GM23248 (cell line): ENCODE measurements around the gene AAGAB. TPM values are rescaled to one million over a fixed set of nuclear protein-coding genes. Genes with fewer than 3 reads are reported as not detected.

Experiments used
- DNase-seq: peaks from one replicate; pipeline ENCODE4 v3.0.0-alpha.2; 2015
- H2AFZ ChIP-seq: fragments of 200-600 bp; sonication (generic); 2 replicates; pipeline ENCODE4 v1.6.1; 2016; ENCODE audit warnings: antibody characterized with exemption
- H3F3A ChIP-seq: fragments of 200-600 bp; sonication (generic); 2 replicates; pipeline ENCODE4 v1.6.1; 2016; ENCODE audit warnings: mild to moderate bottlenecking, antibody characterized with exemption, mixed run types; ENCODE audit not compliant: insufficient read depth
- H3K27ac ChIP-seq: fragments of 200-600 bp; sonication (generic); 2 replicates; pipeline ENCODE4 v1.5.1; 2016; ENCODE audit warnings: mild to moderate bottlenecking
- H3K27me3 ChIP-seq: fragments of 200-600 bp; sonication (generic); replicated peaks from 2 replicates; pipeline ENCODE4 v1.6.1; 2016; ENCODE audit warnings: mild to moderate bottlenecking; ENCODE audit not compliant: insufficient read depth
- H3K36me3 ChIP-seq: fragments of 200-600 bp; sonication (generic); 2 replicates; pipeline ENCODE4 v1.6.1; 2016; ENCODE audit warnings: low read depth, mild to moderate bottlenecking
- H3K4me1 ChIP-seq: fragments of 200-600 bp; sonication (generic); 2 replicates; pipeline ENCODE4 v1.6.1; 2016; ENCODE audit warnings: mild to moderate bottlenecking; ENCODE audit not compliant: insufficient read depth
- H3K4me2 ChIP-seq: fragments of 200-600 bp; sonication (generic); one replicate; pipeline ENCODE4 v1.6.1; 2016; ENCODE audit warnings: mild to moderate bottlenecking; ENCODE audit not compliant: unreplicated experiment
- H3K4me3 ChIP-seq: fragments of 200-600 bp; sonication (generic); 2 replicates; pipeline ENCODE4 v1.5.1; 2016; ENCODE audit warnings: mild to moderate bottlenecking
- H3K79me2 ChIP-seq: fragments of 200-600 bp; sonication (generic); 2 replicates; pipeline ENCODE4 v1.6.1; 2016; ENCODE audit warnings: mild to moderate bottlenecking; ENCODE audit not compliant: insufficient read depth
- H3K9ac ChIP-seq: fragments of 200-600 bp; sonication (generic); 2 replicates; pipeline ENCODE4 v1.6.1; 2016; ENCODE audit warnings: mild to moderate bottlenecking
- H3K9me2 ChIP-seq: fragments of 200-600 bp; sonication (generic); 2 replicates; pipeline ENCODE4 v1.6.1; 2016; ENCODE audit warnings: mixed run types, mild to moderate bottlenecking, moderate library complexity; ENCODE audit not compliant: insufficient read depth
- H3K9me3 ChIP-seq: fragments of 200-600 bp; sonication (generic); one replicate; pipeline ENCODE4 v1.6.1; 2017; ENCODE audit warnings: low read depth
- H4K20me1 ChIP-seq: fragments of 200-600 bp; sonication (generic); 2 replicates; pipeline ENCODE4 v1.6.0; 2016; ENCODE audit not compliant: insufficient read depth
- EZH2 ChIP-seq: fragments of 200-600 bp; sonication (generic); IDR thresholded peaks from 2 replicates; pipeline ENCODE4 v1.6.1; 2018; ENCODE audit warnings: antibody characterized with exemption, mild to moderate bottlenecking; ENCODE audit not compliant: insufficient read depth, poor library complexity, severe bottlenecking
- EZH2phosphoT487 ChIP-seq: fragments of 200-600 bp; sonication (generic); IDR thresholded peaks from 2 replicates; pipeline ENCODE4 v1.6.1; 2018; ENCODE audit warnings: antibody characterized with exemption, moderate library complexity, mild to moderate bottlenecking, low read depth; ENCODE audit not compliant: insufficient read depth
- WGBS, 2 experiments: methylation state at CpG; one replicate each; pipeline ENCODE4 v1.1.6; 2015 to 2017; ENCODE audit warnings: low lambda C conversion rate in 2 of 2, low coverage in 1 of 2; ENCODE audit errors: missing lambda C conversion rate in 2 of 2; 5-methylcytosine and 5-hydroxymethylcytosine counted together
- in situ Hi-C: fragments of 300-500 bp; cut with MboI; formaldehyde crosslinking; loops from 2 replicates; pipeline ENCODE4 v1.15.0; 2020
- polyA plus RNA-seq: library from polyadenylated mRNA; unstranded; fragments of >200 nt; fragmentation: Nextera tagmentation; extraction: Ambion mirVana; gene quantifications from 2 replicates; pipeline ENCODE4 v1.2.1, GENCODE V29; 2016
- total RNA-seq: library from RNA; depleted of rRNA; stranded (reverse); fragments of >200 nt; shearing (Covaris generic); gene quantifications from 2 replicates; pipeline ENCODE4 v1.2.3, GENCODE V29; 2014

AAGAB gene
- total and polyA plus RNA-seq, 2 experiments from 2014 or later: 40.9 to 43.3 TPM

DNA sequence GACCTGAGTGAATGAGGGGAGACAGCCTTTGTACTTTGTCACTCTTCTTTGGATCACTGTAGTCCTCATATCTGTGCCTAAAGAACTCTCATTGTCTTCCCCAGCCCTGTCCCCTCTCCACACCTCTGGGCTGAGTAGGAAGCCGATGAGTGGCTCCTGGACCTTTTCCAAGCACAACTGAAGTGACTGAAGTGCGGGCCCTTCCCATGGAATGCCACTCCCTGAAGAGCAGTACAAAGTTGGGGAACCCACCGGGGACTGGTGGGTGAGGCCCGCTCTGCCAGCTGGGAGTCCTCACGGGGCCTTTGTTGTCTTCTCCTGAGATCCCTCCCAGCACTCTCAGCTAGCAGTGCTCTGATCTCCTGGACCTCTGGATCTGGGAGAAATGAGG lies 90.1 kb downstream of the AAGAB start:
- TF ChIP-seq EZH2 (no peak), EZH2phosphoT487 (no peak)
- H3K27ac ChIP-seq: no peak overlapping the region

GRCh38 chr15:67163180-67163579 lies 91.3 kb downstream of the AAGAB start:
- 91 to 95% methylated on average over 6 of the region's 6 CpGs for WGBS, 2 experiments
- Histone ChIP-seq H3K36me3 (peaks cover 19% of the 10 kb centered on the region; the same call in 1 of the 2 replicates), H3K79me2 (peaks cover 97% of the 10 kb centered on the region), H3K9me2 (no peaks in the 10 kb centered on the region), H2AFZ (no peak overlapping the region), H3K27ac (no peak overlapping the region), H3K4me1 (no peaks in the 10 kb centered on the region), H3K9me3 (no peaks in the 10 kb centered on the region), H3K27me3 (no peaks in the 10 kb centered on the region), H3F3A (peaks cover 9% of the 10 kb centered on the region; the same call in 1 of the 2 replicates), H4K20me1 (0 out of 2 replicates have a peak, but pooled peaks cover 2% of the 10 kb centered on the region), H3K9ac (no peak overlapping the region), H3K4me2 (no peak overlapping the region), H3K4me3 (no peak overlapping the region)
- no peak for DNase-seq
- no peak for TF ChIP-seq EZH2
- in situ Hi-C loops: no loop called here

More for the DNA sequence above, 90.1 kb downstream of the AAGAB start:
- WGBS, 2 experiments: 57 to 66% methylated on average over 5 of the region's 5 CpGs
- H3K9ac ChIP-seq: no peak overlapping the region
- H2AFZ ChIP-seq: no peak overlapping the region
- no peak for DNase-seq
- peaks cover 6% of the 10 kb centered on the region; the same call in 1 of the 2 replicates for H3F3A ChIP-seq
- no peak overlapping the region for H3K4me3 ChIP-seq
- H4K20me1 ChIP-seq: 0 out of 2 replicates have a peak, but pooled peaks cover 2% of the 10 kb centered on the region
- in situ Hi-C loops: no loop called here
- no peaks in the 10 kb centered on the region for H3K4me1 ChIP-seq
- H3K4me2 ChIP-seq: no peak overlapping the region
- H3K79me2 ChIP-seq: peaks cover 85% of the 10 kb centered on the region
- no peaks in the 10 kb centered on the region for H3K27me3 ChIP-seq
- peaks cover 29% of the 10 kb centered on the region; the same call in 1 of the 2 replicates for H3K36me3 ChIP-seq
- no peaks in the 10 kb centered on the region for H3K9me3 ChIP-seq
- H3K9me2 ChIP-seq: no peaks in the 10 kb centered on the region

DNA sequence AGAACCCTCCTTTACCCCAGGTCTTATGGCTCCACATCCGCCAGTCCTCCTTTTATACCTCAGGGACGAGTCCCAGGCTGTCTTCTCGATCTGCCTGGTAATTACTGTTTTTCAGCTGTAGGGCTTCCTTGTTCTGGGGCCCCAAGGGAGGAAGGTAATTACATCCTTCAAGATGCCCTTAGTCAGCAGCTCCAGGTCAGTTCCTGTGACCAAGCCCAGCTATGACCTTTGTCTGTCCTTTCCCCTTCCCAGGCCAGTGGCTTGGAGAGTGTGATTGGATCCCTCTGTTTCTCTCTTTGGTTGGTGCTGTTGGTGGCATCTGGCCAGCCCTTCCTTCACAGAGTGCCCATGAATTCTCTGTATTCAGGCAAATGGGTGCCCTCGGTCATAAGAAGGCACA lies 92.6 kb downstream of the AAGAB start:
- peaks cover 6% of the 10 kb centered on the region; the same call in 1 of the 2 replicates for H3K36me3 ChIP-seq
- peaks cover 9% of the 10 kb centered on the region; the same call in 1 of the 2 replicates for H3F3A ChIP-seq
- H3K4me3 ChIP-seq: no peak overlapping the region
- no peak overlapping the region for H2AFZ ChIP-seq
- no peak overlapping the region for H3K9ac ChIP-seq
- H3K27me3 ChIP-seq: no peaks in the 10 kb centered on the region
- no peak overlapping the region for H3K4me2 ChIP-seq
- 0 out of 2 replicates have a peak, but pooled peaks cover 2% of the 10 kb centered on the region for H4K20me1 ChIP-seq
- H3K9me2 ChIP-seq: no peaks in the 10 kb centered on the region
- TF ChIP-seq EZH2 (no peak), EZH2phosphoT487 (no peak)
- in situ Hi-C loops: no loop called here
- no peaks in the 10 kb centered on the region for H3K4me1 ChIP-seq
- H3K79me2 ChIP-seq: peaks cover 99% of the 10 kb centered on the region
- 96 to 99% methylated on average over 4 of the region's 4 CpGs for WGBS, 2 experiments
- no peaks in the 10 kb centered on the region for H3K9me3 ChIP-seq
- DNase-seq: no peak
- H3K27ac ChIP-seq: no peak overlapping the region

GRCh38 chr15:67161412-67161811 lies 93.0 kb downstream of the AAGAB start:
- H3K9ac ChIP-seq: no peak overlapping the region
- H3K27ac ChIP-seq: no peak overlapping the region
- TF ChIP-seq EZH2: no peak
- TF ChIP-seq EZH2phosphoT487: no peak
- in situ Hi-C loops: no loop called here
- H3K4me3 ChIP-seq: no peak overlapping the region
- WGBS, 2 experiments: 94 to 95% methylated on average over 5 of the region's 5 CpGs
- no peaks in the 10 kb centered on the region for H3K27me3 ChIP-seq
- no peak overlapping the region for H2AFZ ChIP-seq
- 0 out of 2 replicates have a peak, but pooled peaks cover 1% of the 10 kb centered on the region for H3K36me3 ChIP-seq
- H3K4me1 ChIP-seq: no peaks in the 10 kb centered on the region
- peaks cover 9% of the 10 kb centered on the region; the same call in 1 of the 2 replicates for H3F3A ChIP-seq
- H3K4me2 ChIP-seq: no peak overlapping the region
- no peaks in the 10 kb centered on the region for H3K9me2 ChIP-seq
- 0 out of 2 replicates have a peak, but pooled peaks cover 2% of the 10 kb centered on the region for H4K20me1 ChIP-seq
- H3K9me3 ChIP-seq: no peaks in the 10 kb centered on the region
- peaks cover 96% of the 10 kb centered on the region for H3K79me2 ChIP-seq
- DNase-seq: no peak
